Bronchial epithelial cell (primary cell): Measurements from ENCODE around the gene SLC12A7. TPM values are rescaled to one million over a fixed set of nuclear protein-coding genes. Genes with fewer than 3 reads are reported as not detected.
"Not testable (repeated sequence)": the region's sequence is repeated elsewhere in the genome, so short reads cannot be mapped to it uniquely, and the experiment has no call there.

Experiments
- DNase-seq: peaks from one replicate; pipeline ENCODE4 v3.0.0-alpha.2; 2010; ENCODE audit warnings: low read depth
- FAIRE-seq: peaks from 2 replicates; lab custom pipeline; 2011; peaks lifted over from hg19 to GRCh38; lab: Jason Lieb, UNC
- H3K27me3 ChIP-seq: 2 replicates; pipeline ENCODE4 v1.5.1; 2011; ENCODE audit warnings: low read length; ENCODE audit not compliant: control insufficient read depth, insufficient read depth
- H3K36me3 ChIP-seq: 2 replicates; pipeline ENCODE4 v1.5.1; 2011; ENCODE audit warnings: low read length; ENCODE audit not compliant: control insufficient read depth, insufficient read depth
- H3K4me3 ChIP-seq: 2 replicates; pipeline ENCODE4 v1.5.1; 2011; ENCODE audit warnings: mild to moderate bottlenecking, low read depth, low read length, control low read depth
- total RNA-seq: library from RNA; depleted of rRNA; stranded (reverse); fragments of >200 nt; gene quantifications from 2 replicates; pipeline ENCODE4 v1.2.1, GENCODE V29; 2014
- TF ChIP-seq, protein P1 (sequence below): IDR thresholded peaks from 2 replicates; pipeline ENCODE4 v1.5.1; 2011; ENCODE audit warnings: mild to moderate bottlenecking, moderate library complexity, low read length, control low read depth, inconsistent platforms; ENCODE audit not compliant: insufficient read depth, severe bottlenecking

The SLC12A7 gene
- total RNA-seq, 1 donor from 2014 or later: 10.3 TPM

DNA sequence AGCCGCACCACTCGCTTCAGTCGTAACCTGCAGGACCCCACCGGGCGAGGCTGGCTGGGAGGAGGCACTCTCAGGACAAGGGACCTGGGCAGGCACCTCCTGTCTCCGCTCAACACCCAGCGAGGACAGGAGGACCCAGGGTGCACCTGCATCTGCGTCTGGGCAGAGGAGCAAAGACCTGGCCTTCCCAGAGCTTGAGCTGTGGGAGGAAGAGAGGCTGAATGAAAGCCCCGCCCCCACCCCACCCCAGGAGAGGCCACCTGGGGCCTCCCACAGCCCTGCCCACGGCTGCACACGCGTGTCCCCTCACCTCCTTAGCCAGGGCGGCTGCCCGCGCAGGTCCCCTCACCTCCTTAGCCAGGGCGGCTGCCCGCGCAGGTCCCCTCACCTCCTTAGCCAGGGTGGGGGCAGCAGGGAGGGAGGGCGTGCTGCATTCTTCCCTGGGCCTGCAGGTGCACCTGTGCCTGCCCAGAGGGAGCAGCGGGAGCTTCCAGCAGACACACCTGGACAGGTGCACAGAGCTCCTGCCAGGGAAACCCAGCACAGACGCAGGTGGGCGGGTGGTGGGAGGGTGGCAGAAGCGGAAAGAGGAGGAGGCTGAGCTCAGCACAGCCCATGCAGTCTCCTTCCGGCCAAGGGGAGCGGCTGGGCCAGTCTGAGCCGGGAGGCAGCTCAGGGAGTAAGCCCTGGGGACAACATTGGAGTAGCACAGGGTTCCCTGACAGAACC, 18.5 kb upstream of the SLC12A7 start:
- Histone ChIP-seq H3K36me3 (no peaks in the 10 kb centered on the region), H3K4me3 (no peak overlapping the region), H3K27me3 (peaks cover 4% of the 10 kb centered on the region)
- TF ChIP-seq, protein P1, sequence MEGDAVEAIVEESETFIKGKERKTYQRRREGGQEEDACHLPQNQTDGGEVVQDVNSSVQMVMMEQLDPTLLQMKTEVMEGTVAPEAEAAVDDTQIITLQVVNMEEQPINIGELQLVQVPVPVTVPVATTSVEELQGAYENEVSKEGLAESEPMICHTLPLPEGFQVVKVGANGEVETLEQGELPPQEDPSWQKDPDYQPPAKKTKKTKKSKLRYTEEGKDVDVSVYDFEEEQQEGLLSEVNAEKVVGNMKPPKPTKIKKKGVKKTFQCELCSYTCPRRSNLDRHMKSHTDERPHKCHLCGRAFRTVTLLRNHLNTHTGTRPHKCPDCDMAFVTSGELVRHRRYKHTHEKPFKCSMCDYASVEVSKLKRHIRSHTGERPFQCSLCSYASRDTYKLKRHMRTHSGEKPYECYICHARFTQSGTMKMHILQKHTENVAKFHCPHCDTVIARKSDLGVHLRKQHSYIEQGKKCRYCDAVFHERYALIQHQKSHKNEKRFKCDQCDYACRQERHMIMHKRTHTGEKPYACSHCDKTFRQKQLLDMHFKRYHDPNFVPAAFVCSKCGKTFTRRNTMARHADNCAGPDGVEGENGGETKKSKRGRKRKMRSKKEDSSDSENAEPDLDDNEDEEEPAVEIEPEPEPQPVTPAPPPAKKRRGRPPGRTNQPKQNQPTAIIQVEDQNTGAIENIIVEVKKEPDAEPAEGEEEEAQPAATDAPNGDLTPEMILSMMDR: no peak
- DNase-seq (no peak), FAIRE-seq (no peak)

DNA sequence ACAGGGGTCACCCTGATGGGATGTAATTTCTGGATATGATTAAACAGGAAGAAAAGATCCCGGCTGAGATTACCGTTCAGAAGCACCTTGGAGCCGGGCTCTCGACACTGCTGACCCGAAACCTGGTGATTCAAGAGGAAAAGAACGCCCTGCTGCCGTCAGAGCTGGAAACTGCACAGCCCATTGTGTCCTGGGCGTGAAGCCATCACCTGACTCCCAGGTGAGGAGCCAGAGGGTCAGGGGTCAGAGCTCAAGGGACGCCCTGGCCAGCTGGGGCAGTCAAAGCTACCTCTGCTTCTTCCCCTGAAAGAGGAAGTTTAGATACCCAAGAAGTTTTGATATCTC, 17.8 kb upstream of the SLC12A7 start:
- no peak overlapping the region for H3K4me3 ChIP-seq
- H3K36me3 ChIP-seq: no peaks in the 10 kb centered on the region
- peaks cover 2% of the 10 kb centered on the region for H3K27me3 ChIP-seq
- FAIRE-seq (no peak), DNase-seq (no peak)
- TF ChIP-seq, protein P1: no peak

DNA sequence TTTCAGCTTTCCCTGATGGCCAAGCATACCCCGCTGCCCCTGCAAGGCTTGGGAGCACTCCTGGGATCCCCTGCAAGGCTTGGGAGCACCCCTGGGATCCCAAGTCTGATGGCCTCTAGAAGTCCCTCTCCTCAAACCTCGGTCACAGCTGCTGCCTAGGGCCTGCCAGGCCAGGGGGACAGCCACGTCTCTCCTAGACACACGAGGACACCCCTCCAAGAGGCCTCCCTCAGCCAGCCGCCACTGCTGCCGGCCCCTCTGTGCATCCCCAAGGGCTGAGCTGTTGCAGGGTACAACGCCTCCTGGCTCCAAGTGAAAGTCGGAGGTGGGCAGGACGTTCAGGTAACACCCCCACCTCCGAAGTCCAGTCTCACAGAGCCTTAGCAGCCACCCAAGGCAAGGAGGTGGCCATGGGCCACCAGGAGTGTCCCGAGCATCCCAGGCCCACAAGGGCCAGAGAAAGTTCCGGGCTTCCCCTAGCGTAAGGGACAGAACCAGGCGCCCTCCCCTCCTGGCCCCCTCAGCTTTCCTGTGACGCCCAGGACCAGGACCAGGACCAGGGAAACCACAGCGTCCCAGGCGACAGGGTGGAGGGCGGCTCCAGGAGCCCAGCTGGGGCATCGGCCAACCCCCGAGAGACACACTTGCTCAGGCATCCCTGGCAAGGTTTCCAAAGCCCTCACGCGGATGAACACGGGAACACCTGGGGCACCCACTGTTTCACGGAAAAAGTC, 17.3 kb upstream of the SLC12A7 start:
- no peaks in the 10 kb centered on the region for H3K36me3 ChIP-seq
- TF ChIP-seq, protein P1: no peak
- H3K4me3 ChIP-seq: no peak overlapping the region
- peaks cover 2% of the 10 kb centered on the region for H3K27me3 ChIP-seq
- DNase-seq: no peak
- no peak for FAIRE-seq

DNA sequence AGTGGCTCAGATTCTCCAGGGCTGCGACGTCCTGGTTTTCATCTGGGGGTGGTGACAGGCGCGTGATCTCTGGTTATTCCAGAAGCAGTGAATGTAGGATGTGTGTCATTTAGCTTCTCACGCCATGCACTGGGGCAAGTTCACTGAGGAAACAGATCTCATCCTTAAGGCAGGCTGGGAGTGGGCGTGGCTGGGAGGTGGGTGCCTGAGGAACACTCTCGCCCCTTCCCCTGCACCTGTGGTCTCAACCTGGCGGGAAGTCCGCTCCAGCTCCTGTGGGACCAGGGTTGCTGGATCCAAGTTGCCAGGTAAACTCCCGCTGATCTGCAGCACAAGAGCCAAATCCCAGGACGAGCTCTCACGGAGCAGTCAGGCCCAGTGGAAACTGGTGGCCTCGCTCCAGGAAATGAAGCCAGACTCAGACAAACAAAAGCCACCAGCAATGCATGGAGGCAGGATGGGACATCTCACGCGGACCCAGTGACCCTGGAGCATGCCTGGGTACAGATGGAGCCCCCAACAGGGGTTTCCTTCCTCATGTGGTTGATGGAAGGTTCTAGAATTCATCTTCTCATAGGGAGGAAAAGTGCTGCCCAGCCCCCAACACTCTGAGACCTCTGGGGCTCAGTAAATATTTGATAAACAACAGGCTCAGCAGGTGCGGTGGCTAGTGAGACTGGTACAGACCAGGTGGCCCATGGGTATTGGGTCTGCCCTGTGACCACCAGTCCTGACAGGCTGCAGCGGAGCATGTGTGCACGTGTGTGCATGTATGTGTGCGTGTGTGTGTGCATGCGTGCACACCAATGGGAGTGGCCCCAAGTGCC, 16.3 kb upstream of the SLC12A7 start:
- Histone ChIP-seq H3K27me3 (peaks cover 2% of the 10 kb centered on the region), H3K4me3 (no peak overlapping the region), H3K36me3 (no peaks in the 10 kb centered on the region)
- FAIRE-seq (peak; percentile 23), DNase-seq (no peak)
- TF ChIP-seq, protein P1: no peak

DNA sequence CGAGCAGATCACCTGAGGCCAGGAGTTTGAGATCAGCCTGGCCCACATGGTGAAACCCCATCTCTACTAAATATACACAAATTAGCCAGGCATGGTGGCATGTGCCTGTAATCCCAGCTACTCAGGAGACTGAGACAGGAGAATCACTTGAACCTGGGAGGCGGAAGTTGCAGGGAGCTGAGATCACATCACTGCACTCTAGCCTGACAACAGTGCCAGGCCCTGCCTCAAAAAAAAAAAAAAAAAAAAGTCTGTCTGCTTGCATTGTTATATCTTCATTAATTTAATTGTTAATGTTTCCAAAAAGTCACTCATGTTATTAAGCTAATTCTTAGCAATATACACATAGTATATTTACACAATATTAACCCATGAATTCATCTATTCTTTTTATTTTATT, 13.8 kb upstream of the SLC12A7 start:
- not testable (repeated sequence) for FAIRE-seq, H3K4me3 ChIP-seq, DNase-seq, H3K36me3 ChIP-seq, H3K27me3 ChIP-seq

DNA sequence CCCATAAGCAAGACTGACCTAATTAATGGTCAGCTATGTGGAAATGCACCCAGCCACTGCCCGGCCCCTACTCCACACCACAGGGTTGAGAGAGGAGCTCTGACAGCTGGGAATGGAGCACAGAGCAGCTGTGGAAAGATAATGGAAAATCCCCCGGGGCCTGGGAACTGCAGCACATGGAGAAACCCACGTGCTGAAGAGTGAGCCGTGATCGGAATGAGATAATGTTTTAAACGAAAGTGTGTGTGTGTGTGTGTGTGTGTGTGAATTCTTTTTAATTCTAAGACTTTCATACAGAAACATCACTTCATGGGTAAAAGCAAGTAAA, 13.1 kb upstream of the SLC12A7 start:
- FAIRE-seq: no peak

More for the DNA sequence above, 13.1 kb upstream of the SLC12A7 start:
- no peak overlapping the region for H3K4me3 ChIP-seq
- TF ChIP-seq, protein P1: no peak
- no peaks in the 10 kb centered on the region for H3K36me3 ChIP-seq
- DNase-seq: no peak
- H3K27me3 ChIP-seq: peaks cover 2% of the 10 kb centered on the region
